GM19328 (cell line): ENCODE measurements around the gene MOB1A.
"Not testable (repeated sequence)": the region's sequence is repeated elsewhere in the genome, so short reads cannot be mapped to it uniquely, and the experiment has no call there.

Source experiments
- ATAC-seq: cut with Tn5 transposase; IDR thresholded peaks from one replicate; pipeline ENCODE4 v1.9.1; 2021; ENCODE audit warnings: mild to moderate bottlenecking, moderate library complexity; ENCODE audit not compliant: unreplicated experiment

MOB1A gene

GRCh38 chr2:74199275-74199701 is 20.6 kb upstream of the MOB1A start:
- no peak for ATAC-seq

- ATAC-seq, result peak; percentile 88
These were observed 20.0 kb upstream of the MOB1A start, which contains the start of gene MTHFD2 for GRCh38 chr2:74198461-74199274. MTHFD2 (plus strand) TSS chr2:74198615; CDS start chr2:74198642, 27 bp downstream.

GRCh38 chr2:74198023-74198460 is 19.4 kb upstream of the MOB1A start:
- ATAC-seq, result no peak

GRCh38 chr2:74197049-74197448 is 18.4 kb upstream of the MOB1A start:
- no peak for ATAC-seq

- no peak for ATAC-seq
These were observed 16.1 kb upstream of the MOB1A start for GRCh38 chr2:74194799-74195198.

GRCh38 chr2:74191596-74192380 is 13.1 kb upstream of the MOB1A start:
- no peak for ATAC-seq

GRCh38 chr2:74188696-74189095 is 10.0 kb upstream of the MOB1A start:
- no peak for ATAC-seq

- no peak for ATAC-seq
These were observed 9.4 kb upstream of the MOB1A start for GRCh38 chr2:74188018-74188601.

- ATAC-seq, result not testable (repeated sequence)
These were observed 8.0 kb upstream of the MOB1A start for GRCh38 chr2:74186706-74187105.

GRCh38 chr2:74186038-74186437 is 7.4 kb upstream of the MOB1A start:
- peak; percentile 54 for ATAC-seq

GRCh38 chr2:74183878-74184277 is 5.2 kb upstream of the MOB1A start:
- ATAC-seq, result no peak

- ATAC-seq, result no peak
These were observed 3.1 kb upstream of the MOB1A start for GRCh38 chr2:74181739-74182138.

GRCh38 chr2:74179063-74179865 is 585 bp upstream of the MOB1A start:
- ATAC-seq, result no peak

- ATAC-seq, result no peak
These were observed 983 bp downstream of the MOB1A start for GRCh38 chr2:74177696-74178095.

GRCh38 chr2:74174909-74175308 is 3.8 kb downstream of the MOB1A start:
- ATAC-seq, result no peak

- ATAC-seq, result no peak
These were observed 9.9 kb downstream of the MOB1A start for GRCh38 chr2:74168739-74169138.

GRCh38 chr2:74164761-74165160 is 13.9 kb downstream of the MOB1A start:
- no peak for ATAC-seq

- ATAC-seq, result no peak
These were observed 15.7 kb downstream of the MOB1A start for GRCh38 chr2:74162951-74163350.

- no peak for ATAC-seq
These were observed 22.8 kb downstream of the MOB1A start for GRCh38 chr2:74155830-74156229.

- ATAC-seq, result no peak
These were observed 25.7 kb downstream of the MOB1A start for GRCh38 chr2:74152954-74153353.
